ENCODE measurements around the gene MRPS23. TPM values are rescaled to one million over a fixed set of nuclear protein-coding genes. Genes with fewer than 3 reads are reported as not detected.
A peak's percentile ranks its signal among the peaks of the same experiment; 100 is the strongest.

The MRPS23 gene
- total and polyA plus RNA-seq, 9 of the 15 experiments (the other 6 are each of a cell fraction or from before 2014, with no cell fraction given) = 59.1 to 298 (median 98.8) TPM

GRCh38 chr17:57849874-57850754 is at the start of gene MRPS23 (continued):
- TF ChIP-seq, protein P1, sequence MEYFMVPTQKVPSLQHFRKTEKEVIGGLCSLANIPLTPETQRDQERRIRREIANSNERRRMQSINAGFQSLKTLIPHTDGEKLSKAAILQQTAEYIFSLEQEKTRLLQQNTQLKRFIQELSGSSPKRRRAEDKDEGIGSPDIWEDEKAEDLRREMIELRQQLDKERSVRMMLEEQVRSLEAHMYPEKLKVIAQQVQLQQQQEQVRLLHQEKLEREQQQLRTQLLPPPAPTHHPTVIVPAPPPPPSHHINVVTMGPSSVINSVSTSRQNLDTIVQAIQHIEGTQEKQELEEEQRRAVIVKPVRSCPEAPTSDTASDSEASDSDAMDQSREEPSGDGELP (CRISPR knock-in tag; IDR thresholded peaks at IDR 0.05; ENCODE audit: borderline replicate concordance) = peak; percentile 95
- no peak for TF ChIP-seq CAMTA2 (CRISPR knock-in tag; conservative IDR thresholded peaks at IDR 0.05)
- peak; percentile 86; the same call in 1 of the 2 replicates for TF ChIP-seq MTA3 (IDR thresholded peaks at IDR 0.05; ENCODE audit: borderline replicate concordance)
- peak; percentile 61; the same call in 1 of the 2 replicates for TF ChIP-seq MBD2 (IDR thresholded peaks at IDR 0.05; ENCODE audit: borderline replicate concordance, low read depth)
- TF ChIP-seq TSC22D4 (tag; IDR thresholded peaks at IDR 0.05) = no peak
- TF ChIP-seq EHMT2 (IDR thresholded peaks at IDR 0.05) = peak; percentile 3; the same call in 1 of the 2 replicates
- TF ChIP-seq ZNF263 (CRISPR knock-in tag; IDR thresholded peaks at IDR 0.05; ENCODE audit: borderline replicate concordance) = peak; percentile 86
- TF ChIP-seq CCNT2 (IDR thresholded peaks at IDR 0.05; ENCODE audit: borderline replicate concordance, extremely low read depth, insufficient read length, low read depth, low read length) = peak; percentile 71
- no peak for TF ChIP-seq HINFP (tag; conservative IDR thresholded peaks at IDR 0.05; ENCODE audit: low read depth)
- peak; percentile 93 for TF ChIP-seq HCFC1 (IDR thresholded peaks at IDR 0.05; ENCODE audit: low read depth, low read length)
- peak; percentile 87 for TF ChIP-seq POLR2G (IDR thresholded peaks at IDR 0.05; ENCODE audit: low read depth, low read length)
- TF ChIP-seq ZBTB1 (CRISPR knock-in tag; IDR thresholded peaks at IDR 0.05; ENCODE audit: borderline replicate concordance, low read depth) = no peak; the same call in 1 of the 2 replicates
- peak; percentile 15 to 95; a peak in 2 of 4 replicates for TF ChIP-seq FOXK2 (conservative IDR thresholded peaks at IDR 0.05 in 1 of 2, IDR thresholded peaks at IDR 0.05 in 1 of 2; ENCODE audit: low read depth in 2 of 2)
- 0 out of 2 replicates have a peak, but pooled peaks have one; percentile 31 for TF ChIP-seq NCOA1 (IDR thresholded peaks at IDR 0.05; ENCODE audit: low read depth)
- peak; percentile 80 for TF ChIP-seq TAF1 (IDR thresholded peaks at IDR 0.05; ENCODE audit: control insufficient read depth, extremely low read depth, insufficient read depth, low read length, severe bottlenecking)
- peak; percentile 12; the same call in 1 of the 2 replicates for TF ChIP-seq DEAF1 (CRISPR knock-in tag; IDR thresholded peaks at IDR 0.05)
- TF ChIP-seq, protein P2, sequence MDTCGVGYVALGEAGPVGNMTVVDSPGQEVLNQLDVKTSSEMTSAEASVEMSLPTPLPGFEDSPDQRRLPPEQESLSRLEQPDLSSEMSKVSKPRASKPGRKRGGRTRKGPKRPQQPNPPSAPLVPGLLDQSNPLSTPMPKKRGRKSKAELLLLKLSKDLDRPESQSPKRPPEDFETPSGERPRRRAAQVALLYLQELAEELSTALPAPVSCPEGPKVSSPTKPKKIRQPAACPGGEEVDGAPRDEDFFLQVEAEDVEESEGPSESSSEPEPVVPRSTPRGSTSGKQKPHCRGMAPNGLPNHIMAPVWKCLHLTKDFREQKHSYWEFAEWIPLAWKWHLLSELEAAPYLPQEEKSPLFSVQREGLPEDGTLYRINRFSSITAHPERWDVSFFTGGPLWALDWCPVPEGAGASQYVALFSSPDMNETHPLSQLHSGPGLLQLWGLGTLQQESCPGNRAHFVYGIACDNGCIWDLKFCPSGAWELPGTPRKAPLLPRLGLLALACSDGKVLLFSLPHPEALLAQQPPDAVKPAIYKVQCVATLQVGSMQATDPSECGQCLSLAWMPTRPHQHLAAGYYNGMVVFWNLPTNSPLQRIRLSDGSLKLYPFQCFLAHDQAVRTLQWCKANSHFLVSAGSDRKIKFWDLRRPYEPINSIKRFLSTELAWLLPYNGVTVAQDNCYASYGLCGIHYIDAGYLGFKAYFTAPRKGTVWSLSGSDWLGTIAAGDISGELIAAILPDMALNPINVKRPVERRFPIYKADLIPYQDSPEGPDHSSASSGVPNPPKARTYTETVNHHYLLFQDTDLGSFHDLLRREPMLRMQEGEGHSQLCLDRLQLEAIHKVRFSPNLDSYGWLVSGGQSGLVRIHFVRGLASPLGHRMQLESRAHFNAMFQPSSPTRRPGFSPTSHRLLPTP (IDR thresholded peaks at IDR 0.05; ENCODE audit: borderline replicate concordance, extremely low read depth, insufficient read length) = no peak
- peak; percentile 78 for TF ChIP-seq NFIC (IDR thresholded peaks at IDR 0.05)
- TF ChIP-seq BRD4 (IDR thresholded peaks at IDR 0.05) = peak; percentile 64; the same call in 1 of the 2 replicates
- peak; percentile 95 for TF ChIP-seq POLR2A (conservative IDR thresholded peaks at IDR 0.05)

Data from K562 (cell line).